NCI-H1417 treated with DMSO at 0.1 percent for 48 hours (cell line): ENCODE results near the gene KIF12.

ENCODE experiments used
- DNase-seq: peaks from one replicate; lab custom pipeline; 2025; lab: John Stamatoyannopoulos, UW

Gene KIF12

DNA sequence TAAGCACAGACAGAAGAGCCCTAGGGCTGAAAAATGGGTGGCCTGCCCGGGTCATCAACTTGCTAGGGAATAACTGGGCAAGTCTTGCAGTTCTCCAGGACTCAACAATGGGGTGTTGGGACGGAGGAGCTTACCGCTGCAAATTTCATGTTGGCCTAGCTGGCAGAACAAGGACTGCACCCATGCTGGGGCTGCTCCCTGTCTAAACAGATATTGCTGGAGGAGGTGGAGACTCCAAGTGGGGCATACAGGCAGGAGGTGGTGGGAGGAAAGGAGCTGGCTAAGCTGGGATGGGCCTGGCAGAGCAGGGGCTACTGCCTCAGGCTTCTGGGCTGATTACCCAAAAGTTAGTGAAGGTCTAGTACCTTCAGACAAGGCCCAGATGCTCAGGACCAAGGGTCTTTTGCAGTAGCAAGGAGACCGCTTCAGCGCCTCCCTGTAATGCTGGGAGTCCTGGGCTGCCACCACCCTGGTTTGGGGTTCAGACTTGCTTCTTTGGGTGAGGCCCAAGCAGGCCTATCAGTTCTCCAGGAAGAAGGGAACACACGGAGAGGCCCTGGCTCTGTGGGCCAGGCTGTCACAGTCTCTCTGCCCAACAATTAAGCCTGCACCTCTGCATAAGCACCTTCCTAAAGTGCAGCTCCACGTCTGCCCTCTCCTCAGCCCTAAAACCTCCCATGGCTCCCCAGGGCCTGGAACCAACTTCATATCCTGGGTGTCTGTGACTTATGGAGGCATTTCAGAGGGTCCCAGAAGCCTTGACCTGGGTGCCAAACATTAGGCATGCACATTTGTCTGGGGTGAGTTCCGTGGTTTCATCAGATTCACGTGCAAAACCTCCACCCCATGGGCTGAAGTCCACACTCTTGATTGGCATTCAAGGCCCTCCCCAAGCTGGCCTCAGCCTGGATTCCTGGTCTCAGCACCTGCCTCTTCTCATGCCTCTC, 24.2 kb upstream of the KIF12 start:
- DNase-seq = no peak

DNA sequence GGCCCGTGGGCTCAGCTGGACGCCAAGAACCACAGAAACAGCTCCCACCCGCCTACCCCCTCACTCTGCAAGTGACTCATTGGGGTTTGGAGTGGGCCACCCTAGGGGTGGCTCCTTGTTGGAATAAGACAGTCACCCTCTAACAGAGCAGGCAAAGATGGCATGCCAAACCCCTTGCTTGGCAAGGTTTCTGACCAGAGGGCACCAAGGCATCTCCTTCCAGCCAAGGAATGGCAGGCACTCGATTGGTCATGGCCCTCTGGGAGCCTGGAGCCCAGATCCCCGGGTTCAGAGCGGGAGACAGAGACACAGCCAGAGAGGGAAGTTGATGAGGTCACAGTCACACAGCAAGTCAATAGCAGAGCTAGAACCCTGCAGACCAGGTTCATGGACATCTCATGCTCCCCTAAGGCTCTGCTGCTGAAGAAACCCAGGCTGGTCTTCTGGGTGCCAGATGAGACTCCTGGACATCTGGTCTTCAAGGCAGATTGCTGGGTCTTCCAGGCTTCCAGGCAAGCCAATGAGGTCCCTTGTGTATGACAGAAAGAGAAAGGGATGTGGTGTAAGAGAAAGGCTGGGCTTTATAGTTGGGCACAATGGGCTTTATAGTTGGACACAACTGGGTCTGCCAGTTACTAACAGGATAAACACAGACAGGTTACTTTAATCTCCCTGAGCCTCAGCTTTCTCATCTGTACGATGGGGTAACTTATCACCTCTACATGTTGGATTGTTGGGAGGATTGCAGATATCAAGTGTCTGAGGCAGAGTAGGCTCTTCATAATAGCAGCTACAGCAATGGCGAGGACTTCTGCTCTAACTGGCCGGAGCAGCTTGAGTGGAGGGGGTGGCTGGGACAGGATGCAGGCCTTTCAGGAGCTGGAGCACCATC, 23.3 kb upstream of the KIF12 start:
- DNase-seq = no peak

DNA sequence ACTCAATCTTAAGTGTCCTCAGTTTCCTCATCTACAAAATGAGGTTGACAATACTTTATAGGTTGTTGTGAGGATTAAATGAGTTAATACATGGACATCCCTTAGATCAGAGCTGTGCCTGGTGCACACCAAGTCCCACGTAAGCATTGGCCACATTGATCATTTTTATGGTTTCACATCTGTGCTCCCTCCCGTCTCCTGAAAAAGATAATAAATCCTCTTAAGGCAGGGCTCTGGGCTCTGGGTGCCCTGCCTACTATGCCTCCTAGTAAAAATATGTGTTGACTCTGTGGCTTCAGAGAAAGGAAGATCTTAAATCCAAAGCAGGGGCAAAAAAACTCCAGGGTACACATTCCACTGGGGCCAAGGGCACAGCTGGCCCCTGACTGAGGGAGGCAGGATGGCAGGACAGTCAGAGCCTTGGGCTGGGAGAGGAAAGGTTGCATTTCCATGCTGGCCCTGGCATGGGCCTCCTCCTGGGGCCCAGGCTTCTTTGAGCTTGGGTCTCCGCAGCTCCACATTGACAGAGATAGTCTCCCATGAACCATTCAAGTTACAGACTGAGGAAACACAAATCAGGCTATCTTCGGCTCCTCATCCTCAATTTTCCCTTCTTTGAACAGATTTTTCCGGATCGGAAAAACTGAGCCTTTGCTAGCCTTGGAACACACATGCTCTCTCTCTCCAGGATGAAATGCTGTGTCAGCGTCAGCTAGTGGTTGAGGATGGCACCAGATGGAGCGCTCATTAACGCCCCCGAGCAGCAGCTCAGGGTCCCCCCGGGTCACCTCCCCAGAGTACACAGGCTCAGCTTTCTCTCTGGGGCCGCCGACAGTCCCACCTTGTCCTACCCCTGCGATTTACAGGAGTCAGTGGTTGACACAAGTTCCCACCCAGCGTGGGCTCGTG, 22.4 kb upstream of the KIF12 start:
- no peak for DNase-seq

DNA sequence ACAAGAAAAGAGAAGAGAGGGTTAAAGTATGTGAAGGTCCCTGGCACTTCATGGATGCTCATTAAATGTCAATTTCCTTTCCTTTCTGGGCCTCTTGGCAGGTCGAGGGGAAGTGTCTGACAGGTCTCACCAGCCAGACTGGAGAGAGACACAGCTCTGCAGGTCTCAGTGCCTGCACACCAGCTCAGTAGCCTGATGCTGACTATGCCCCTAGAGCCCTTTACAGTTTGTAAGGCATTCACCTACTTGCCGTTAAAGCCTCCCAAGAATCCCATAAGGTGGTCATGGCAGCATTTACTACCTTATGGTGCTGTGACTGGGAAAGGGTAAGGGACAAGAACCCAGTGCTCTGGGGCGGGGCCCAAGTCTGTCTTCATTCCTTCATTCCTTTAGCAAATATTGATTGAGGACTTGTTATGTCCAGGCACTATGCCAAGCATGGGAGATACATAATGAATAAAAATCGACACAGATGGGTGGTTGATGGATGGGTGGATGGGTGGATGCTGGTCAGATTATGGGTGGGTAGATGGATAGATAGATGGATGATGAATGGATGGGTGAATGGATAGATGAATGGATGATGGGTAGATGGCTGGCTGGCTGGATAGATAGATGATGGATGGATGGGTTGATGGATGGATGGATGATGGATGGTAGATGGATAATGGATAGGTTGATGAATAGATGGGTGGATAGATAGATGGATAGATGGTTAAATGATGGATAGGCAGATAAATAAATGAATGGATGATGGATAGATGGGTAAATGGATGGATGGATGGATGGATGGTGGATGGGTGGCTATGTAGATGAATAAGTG, 21.3 kb upstream of the KIF12 start:
- no peak for DNase-seq

DNA sequence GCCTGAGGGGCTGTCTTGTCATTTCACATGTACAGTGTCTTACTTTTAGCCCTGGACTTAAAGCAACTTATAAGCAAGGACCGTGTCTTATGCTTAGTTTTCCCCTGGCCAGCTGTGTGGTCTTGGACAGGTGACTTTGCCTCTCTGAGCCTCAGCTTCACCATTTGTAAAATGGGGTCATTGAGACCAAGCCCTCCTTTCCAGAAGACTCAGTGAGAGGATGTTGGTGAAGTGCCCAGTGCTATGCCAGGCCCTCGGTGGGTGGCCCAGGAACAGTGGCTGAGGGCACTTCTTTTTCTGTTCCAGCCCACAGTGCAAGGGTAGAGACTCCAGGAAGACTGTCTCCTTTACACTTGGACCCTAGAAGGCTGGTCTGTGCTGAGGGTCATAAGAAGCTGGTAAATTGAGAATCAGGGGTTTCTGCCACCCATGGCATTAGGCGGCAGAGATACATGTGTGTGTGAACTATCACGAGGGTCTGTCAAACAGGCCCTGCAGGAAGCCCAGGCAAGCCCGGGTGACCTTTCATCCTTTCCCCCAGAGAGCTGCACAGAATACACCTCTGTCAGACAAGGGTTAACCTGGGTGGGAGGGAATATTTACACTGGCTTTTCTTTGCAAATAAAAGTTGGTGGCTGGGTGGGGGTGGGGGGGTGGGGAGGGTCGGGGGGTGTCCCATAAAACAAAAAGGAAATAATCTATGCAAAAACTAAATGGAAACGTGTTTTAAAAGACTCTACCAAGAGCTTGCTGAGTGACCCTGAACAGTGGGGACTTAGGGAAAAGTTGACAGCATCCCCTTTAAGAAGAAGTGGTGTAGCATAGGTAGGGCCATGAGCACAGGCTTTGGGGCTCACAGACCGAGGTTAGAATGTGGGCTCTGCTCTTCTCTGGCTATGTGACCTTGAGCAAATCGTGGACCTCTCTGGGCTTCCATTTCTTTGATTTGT, 20.4 kb upstream of the KIF12 start:
- DNase-seq = no peak

DNA sequence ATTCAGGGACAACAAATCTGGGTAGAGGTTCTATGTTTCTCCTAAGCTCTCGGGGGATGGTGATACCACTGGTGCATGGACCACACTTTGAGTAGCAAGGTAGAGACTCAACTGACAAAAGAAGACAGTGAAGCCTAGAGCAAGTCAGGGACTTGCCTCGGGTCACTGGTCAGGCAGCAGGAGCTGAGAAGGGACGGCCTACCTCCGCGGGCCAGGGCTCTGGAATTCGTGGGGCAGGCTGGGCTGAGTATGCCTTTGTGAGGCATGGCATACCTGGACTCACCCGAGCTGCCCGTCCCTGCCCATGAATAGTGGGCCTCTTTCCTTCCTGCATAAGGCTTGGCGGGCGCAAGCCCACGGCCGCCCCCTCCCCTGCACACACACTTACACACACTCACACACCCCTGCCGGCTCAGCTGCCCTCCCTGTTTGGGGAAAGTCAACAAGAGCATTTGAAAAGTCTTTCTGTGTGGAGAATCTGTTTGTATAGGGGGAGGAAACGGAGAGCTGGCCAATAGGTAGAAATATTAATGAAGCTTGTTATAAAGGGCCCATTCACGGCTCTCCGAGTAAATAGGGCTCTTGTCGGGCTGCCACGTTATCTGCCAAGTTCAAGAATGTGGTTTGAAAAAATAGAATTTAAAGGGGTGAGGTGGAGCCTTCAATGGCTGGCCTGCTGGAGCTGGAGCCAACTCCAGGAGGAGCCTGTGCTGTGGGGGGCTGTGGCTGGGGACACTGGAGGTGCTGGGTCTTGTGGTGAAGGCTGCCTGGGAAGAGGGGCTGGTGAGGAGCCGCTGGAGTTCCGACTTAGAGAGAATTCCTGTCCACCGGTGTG, 19.1 kb upstream of the KIF12 start:
- DNase-seq = peak; percentile 12

- no peak for DNase-seq
Observed at GRCh38 chr9:114117614-114117995, 18.5 kb upstream of the KIF12 start.

GRCh38 chr9:114116126-114116747, 17.1 kb upstream of the KIF12 start:
- DNase-seq = no peak

- no peak for DNase-seq
Observed at GRCh38 chr9:114115654-114116125, 16.6 kb upstream of the KIF12 start.

GRCh38 chr9:114114364-114114763, 15.3 kb upstream of the KIF12 start:
- DNase-seq = no peak

- DNase-seq = no peak
Observed at GRCh38 chr9:114112778-114113584, 13.9 kb upstream of the KIF12 start.

GRCh38 chr9:114112325-114112724, 13.2 kb upstream of the KIF12 start:
- no peak for DNase-seq

- DNase-seq = no peak
Observed at GRCh38 chr9:114110180-114110579, 11.1 kb upstream of the KIF12 start.

DNA sequence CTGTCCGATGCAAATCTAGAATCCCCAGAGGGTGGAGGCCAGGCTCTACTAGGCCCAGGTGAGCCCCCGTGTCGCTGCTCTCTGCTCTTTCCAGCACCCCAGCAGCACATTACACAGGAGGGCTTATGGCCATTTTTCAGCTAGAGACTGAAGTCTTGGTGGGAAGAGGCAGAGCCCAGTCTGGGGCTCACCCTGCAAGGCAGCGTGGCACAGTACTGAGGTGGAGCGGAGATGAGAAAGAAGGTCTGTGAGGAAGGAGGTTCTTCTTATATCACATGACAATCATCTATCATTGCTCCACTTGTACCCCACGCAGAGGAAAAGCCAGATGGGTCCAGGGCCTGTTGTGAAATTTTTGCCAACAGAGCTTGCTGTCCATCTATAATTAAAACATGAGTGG, 10.0 kb upstream of the KIF12 start:
- DNase-seq = no peak

- DNase-seq = no peak
Observed at GRCh38 chr9:114108016-114108833, 9.1 kb upstream of the KIF12 start.

- no peak for DNase-seq
Observed at GRCh38 chr9:114107286-114108001, 8.4 kb upstream of the KIF12 start.
